Hepatocyte (in vitro differentiated cells): ENCODE results near the gene CEP85L.

Experiments
- EZH2phosphoT487 ChIP-seq: fragments of 200-600 bp; sonication (generic); IDR thresholded peaks from one replicate; pipeline ENCODE4 v1.6.1; 2018; ENCODE audit warnings: antibody characterized with exemption, mild to moderate bottlenecking, low read depth, moderate library complexity; ENCODE audit not compliant: unreplicated experiment, severe bottlenecking
- TF ChIP-seq, protein P1 (sequence below): fragments of 200-600 bp; sonication (generic); IDR thresholded peaks from 2 replicates; pipeline ENCODE4 v1.5.1; 2016; ENCODE audit warnings: antibody characterized with exemption, mild to moderate bottlenecking; ENCODE audit not compliant: poor library complexity

DNA sequence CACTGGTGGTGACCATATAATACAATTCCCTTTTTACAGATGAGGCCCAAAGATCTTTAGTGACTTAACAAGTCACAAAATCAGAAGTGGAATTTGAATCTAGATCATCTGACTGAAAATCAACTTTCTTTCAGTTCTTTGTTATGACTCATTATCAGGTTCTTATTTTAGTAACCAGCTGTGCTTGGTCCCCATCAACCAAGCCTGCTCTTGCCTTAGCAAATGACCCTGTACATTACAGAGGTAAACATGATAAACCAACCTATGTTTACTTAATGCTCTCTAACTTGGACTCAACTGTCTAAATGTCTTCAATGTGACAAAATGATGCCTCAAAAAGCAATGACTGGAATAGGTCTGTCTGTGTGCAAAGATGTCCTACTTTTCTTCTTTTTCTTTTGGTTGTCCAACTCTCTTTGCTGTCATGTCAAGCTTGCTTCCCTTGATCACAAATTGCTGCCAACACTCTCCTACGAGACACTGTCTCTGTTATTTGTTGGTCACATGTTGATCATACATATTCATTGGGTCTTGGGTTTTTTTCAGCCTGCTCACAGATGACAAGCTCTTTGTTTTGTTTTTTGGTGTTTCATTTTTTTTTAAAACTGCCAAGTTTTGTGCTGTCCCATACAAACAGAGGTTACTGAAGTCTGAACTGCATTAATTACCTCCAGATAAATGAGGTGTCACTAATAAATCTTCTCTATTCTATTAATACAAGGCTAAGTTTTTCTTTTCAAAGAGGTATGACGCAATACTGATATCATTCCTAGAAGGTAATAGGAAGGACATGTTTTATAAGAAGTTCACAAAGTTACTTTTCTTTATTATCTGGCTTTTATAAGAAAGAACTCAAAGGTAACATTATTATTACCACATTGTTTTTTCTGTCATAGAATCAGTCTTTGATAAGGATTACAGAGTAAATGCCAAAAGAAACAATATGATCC lies 165.5 kb downstream of the CEP85L start:
- TF ChIP-seq, protein P1, sequence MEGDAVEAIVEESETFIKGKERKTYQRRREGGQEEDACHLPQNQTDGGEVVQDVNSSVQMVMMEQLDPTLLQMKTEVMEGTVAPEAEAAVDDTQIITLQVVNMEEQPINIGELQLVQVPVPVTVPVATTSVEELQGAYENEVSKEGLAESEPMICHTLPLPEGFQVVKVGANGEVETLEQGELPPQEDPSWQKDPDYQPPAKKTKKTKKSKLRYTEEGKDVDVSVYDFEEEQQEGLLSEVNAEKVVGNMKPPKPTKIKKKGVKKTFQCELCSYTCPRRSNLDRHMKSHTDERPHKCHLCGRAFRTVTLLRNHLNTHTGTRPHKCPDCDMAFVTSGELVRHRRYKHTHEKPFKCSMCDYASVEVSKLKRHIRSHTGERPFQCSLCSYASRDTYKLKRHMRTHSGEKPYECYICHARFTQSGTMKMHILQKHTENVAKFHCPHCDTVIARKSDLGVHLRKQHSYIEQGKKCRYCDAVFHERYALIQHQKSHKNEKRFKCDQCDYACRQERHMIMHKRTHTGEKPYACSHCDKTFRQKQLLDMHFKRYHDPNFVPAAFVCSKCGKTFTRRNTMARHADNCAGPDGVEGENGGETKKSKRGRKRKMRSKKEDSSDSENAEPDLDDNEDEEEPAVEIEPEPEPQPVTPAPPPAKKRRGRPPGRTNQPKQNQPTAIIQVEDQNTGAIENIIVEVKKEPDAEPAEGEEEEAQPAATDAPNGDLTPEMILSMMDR, result no peak
- TF ChIP-seq EZH2phosphoT487, result no peak
